GM11168 (cell line): Measurements from ENCODE around the gene GRAMD2B.
"Not testable (repeated sequence)": the region's sequence is repeated elsewhere in the genome, so short reads cannot be mapped to it uniquely, and the experiment has no call there.

ENCODE experiments used
- in situ Hi-C: fragments of 300-500 bp; cut with MboI; formaldehyde crosslinking; loops from one replicate; pipeline ENCODE4 v1.12.0; 2022; ENCODE audit warnings: low sequenced_read_pairs; ENCODE audit not compliant: unreplicated experiment

GRAMD2B gene

DNA sequence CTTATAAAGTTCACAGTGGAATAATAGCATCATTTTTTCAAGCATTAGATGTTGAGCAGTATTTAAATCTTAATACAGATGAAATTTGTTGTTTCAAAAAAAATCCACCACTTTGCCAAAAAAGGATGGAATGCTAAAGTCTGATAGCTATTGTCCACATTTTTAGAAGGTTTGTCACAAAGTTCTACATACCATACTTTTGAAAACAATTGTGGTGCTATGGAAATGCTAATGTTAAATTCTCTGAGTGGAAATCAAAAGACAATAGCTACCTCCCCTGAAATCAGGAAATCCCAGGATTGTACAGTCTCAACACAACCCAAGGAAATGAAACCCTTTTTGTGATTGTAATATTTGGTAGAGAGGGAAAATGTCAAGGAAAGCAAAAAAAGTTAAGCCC, 19.3 kb upstream of the GRAMD2B start:
- in situ Hi-C loops = no loop called here

DNA sequence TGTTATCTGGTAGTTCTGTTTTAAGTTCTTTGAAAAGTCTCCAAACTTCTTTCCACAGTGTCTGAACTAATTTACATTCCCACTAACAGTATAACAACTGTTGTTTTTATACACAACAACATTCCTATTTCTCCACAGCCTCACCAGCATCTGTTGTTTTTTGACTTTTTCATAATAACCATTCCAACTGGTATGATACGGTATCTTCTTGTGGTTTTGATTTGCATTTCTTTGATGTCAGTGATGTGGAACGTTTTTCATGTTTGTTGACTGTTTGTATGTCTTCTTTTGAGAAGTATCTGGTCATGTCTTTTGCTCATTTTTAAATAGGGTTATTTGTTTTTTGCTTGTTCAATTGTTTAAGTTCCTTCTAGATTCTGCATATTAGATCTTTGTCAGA, 12.6 kb upstream of the GRAMD2B start:
- in situ Hi-C loops = no loop called here

DNA sequence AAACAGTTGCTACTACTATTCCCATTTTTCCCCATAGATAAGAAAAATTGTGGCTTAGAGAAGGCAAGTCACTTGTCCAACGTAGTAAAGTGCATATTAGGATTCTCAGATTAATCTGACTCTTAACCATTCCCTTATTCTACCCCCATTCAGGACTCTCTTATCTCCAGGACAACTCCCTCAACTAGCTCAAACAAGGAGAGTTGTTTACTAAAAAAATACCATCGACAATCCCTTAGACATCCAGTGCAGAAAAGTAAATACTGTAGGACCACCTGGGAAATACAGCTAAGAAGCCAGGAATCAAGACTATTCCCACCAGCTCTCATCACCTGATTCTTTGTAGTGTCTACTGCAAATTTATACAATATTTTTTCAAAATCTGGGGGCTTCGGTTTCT, 9.4 kb upstream of the GRAMD2B start:
- in situ Hi-C loops = no loop called here

DNA sequence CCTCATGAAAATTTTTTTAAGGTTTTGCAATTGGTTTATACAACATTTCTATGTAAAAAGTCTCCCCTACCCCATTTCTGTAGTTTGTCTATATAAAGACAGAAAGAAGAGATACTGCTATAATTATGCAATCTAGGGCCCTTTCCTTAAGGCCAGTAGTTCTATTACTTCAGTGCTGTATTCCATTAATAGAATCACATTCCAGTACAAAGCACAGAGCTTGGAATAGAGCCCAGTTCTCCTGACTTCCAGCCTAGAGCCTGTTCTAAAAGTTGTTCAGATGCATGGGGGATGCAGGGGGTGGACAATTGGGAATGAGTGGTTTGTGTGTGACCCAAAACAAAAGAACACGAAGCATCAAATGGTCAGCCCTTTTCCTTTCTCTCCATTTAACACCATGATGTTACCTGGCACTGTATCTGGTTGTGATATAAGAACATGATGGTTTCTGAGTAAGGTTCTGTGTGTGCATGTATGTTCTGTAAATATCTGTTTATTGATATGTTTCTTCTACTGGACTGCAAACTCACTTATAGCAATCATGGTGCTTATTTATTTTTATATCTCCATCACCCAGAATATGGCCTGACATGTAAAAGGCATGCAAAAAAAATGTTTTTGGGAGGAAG, 8.2 kb upstream of the GRAMD2B start:
- in situ Hi-C loops = no loop called here

DNA sequence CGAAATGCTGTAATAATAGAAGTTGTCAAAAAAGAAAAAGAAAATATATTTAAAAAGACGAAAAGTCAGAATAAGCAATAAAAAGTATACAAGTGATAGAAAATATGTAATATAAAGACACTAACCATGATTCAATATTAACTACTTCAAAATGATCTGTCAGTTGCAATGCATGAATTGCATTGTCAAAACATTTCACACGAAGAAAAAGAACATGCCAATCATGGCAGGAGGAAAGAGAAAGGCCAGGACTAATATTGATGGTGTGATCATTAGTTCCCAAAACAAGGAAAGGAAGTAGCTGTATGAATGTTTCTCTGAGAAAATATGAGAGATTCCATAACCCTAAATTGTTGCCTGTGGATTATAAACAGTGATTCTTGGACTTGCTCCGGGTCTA, 7.4 kb upstream of the GRAMD2B start:
- in situ Hi-C loops = no loop called here

DNA sequence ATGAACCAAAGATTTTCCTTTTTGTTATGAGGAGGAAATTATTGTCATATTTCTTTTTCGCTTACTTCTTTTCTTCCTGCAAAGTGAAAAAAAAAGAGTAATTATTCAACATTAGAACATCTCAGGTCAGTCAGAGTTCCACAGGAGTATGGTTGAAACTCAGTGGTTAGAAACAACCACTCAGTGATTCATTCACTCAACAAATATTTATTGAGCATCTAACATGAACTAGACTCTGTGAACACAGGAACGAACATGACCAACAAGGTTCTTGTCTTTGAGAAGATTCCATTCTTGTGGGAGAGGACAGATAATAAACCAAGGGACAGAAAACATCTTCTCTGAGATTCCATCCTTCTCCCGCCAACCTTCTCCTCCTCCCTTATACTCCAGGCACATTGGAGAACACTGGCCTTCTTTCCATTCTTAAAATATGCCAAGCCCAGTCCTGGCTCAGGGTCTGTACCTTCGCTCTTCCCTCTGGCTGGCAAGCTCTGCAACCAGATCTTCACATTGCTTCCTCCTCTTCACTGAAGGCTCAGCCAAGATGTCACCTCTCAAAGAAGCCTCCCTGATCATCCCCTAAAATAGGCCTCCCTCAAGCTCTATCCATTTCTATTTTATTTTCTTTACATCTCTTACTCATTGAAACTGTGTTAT, 6.8 kb upstream of the GRAMD2B start:
- in situ Hi-C loops = no loop called here

DNA sequence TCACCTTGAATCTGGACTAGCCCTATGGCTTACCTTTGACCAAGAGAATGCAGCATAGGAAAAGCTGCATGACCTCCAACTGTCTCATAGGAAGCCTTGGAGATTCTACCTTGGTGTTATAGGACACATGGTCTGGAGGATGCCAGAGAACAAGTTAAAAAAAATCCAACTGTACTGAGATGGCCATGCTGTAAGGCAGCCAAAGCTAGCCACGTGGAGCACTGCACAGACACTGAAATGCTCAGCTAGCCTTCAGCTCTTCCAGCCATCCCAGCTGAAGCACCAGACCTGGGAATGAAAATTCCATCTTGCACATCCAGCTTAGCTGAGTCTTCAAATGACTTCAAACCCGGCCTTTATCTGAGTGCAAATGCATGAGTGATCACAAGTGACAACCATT, 6.0 kb upstream of the GRAMD2B start:
- in situ Hi-C loops = no loop called here

DNA sequence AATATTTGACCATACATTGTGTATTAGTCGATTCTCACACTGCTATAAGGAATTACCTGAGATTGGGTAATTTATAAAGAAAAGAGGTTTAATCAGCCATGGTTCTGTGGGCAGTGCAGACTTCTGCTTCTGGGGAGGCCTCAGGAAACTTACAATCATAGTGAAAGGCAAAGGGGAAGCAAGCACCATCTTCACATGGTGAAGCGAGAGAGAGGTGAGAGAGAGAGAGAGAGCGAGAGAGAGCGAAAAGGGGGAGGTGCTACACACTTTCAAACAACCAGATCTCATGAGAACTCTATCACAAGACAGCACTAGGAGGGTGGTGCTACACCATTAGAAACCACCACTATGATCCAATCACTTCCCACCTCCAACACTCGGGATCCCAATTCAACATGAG, 4.1 kb upstream of the GRAMD2B start:
- in situ Hi-C loops = no loop called here

DNA sequence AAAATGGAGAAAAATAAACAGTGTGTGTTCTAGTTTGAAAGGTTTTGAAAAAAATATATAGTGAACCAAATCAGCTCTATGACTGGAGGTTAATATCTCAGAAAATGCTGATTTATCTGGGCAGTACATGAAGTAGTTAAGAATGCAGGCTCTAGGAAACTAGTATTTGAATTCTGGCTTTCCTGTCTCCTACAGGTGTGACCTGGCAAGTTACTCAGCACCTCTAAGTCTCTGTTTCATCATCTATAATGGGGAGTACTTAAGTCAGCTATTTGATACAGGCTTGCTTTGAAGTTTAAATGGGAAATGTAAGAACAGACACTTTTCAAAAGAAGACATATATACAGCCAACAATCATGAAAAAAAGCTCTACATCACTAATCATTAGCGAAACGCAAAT, 5.2 kb downstream of the GRAMD2B start:
- in situ Hi-C loops = no loop called here

DNA sequence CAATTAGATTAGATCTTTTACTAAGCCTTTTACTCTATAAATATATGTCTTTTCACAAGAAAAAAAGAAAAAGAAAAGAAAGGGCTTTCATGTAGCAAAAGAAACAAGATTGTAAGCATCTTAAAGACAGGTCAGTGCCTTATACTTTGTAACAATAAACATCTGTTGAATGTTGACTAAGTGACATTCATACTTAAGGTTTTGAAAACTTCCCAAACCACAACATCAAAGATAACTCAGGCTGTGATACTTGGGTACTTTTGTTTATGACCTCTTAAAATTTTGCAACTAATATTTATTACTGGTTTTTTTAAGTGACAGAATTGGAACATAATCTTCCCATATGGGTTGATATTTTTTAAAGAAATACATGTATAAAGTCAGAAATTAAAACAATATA, 7.4 kb downstream of the GRAMD2B start:
- in situ Hi-C loops = no loop called here

DNA sequence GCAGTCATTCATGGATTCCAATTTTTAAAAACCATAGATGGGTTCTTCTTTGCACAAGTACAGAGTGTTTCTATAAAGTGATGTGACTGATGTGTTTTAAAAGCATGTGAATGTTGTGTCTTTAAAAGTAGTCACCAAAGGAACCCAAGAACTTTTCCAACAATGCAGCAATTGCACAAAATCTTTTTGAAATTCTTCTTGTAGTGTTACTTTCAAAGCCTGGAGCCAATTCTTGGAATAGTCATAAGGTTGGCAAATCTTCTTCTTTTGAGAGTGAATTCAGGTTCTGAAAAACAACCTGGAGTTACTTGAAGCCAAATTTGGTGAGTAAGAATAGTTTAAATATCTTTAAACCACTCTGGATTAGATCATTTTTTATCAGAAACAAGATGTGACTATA, 10.5 kb downstream of the GRAMD2B start:
- in situ Hi-C loops = no loop called here

DNA sequence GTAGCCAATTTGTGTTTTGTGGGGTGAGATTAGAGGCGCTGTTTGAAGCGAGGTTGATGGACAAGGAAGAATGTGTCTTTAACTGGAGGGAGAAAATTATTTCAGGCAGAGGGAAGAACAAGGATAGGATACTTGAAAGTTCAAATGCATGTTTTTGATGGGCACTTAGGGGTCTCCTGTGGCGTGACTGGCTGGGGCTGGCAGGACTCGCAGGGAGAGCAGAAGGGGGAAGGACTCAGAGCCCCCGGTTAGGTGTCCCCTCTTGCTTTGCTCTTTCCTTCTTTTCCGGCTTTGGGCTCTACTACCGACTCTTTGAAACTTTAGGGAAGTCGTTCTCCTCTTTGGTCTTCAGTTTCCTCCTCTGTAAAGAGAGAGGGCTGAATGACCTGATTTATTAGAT, 12.1 kb downstream of the GRAMD2B start:
- in situ Hi-C loops = no loop called here

DNA sequence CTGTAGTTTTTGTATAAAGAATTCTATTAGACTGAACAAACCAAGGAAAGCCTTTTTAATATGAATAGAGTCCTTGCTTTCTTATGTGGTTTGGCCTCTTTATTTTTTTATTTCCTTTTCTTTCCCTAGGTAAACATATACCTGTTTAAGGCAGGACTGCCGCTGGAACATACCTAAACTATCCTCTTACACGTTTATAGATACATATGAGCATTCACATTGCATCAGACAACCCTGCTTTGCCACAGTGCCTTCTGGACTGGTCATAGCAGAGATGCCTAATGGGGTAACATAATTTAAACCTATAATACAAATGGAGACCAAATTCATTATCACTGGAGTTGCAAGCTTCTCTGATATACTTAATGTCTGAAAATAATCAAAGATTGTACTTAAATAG, 12.5 kb downstream of the GRAMD2B start:
- in situ Hi-C loops = no loop called here

DNA sequence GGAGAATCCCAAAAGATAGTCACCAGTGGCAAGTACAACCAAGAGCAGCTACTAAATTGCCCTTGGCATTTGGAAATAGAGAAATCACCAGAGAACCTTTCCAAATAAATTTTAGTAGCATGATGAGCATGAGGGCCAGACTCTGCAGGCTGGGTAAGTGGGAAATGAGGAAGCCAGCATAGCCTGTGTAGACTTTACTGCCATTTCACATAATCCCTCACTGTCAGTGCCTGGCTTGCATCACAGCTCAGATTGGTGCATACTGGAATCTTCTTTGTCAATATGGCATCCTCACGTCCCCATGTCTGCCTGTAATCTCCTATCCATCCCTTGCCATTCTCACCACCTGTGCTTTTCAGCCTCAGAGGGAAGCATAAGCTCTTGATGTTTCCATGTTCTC, 14.5 kb downstream of the GRAMD2B start:
- in situ Hi-C loops = no loop called here

DNA sequence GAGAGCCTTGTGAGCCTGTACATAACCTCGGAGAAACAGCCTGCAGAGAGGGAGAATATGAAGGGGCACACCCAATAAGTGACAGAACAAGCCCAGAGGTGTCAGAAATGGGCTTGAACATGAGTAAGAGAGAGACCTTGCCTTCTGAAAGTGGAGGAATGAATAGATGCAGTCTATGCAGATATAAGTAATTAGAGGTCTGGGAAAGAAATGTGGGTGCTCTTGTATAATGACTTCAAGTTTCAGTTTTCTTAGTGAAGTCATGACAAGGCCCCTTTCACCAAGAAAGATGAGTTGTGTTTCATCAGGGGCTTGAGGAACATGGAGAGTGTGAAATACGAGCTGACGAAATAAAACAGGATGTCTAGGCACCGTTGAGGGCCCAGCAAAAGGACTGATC, 15.1 kb downstream of the GRAMD2B start:
- in situ Hi-C loops = no loop called here

DNA sequence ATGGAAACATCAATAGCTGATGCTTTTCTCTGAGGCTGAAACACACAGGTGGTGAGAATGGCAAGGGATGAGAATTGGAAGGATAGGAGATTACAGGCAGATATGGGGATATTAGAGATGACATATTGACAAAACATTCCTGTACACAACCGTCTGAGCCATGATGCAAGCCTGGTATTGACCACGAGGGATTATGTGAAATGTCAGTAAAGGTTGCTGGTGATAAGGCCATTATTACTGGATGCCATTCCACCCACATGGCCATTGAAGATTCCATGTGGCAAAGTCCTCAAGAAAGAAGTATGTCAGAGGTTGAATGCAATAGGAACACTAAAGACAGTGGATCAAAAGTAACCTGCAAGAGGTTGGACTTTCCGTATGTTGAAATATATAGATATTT, 15.7 kb downstream of the GRAMD2B start:
- in situ Hi-C loops = no loop called here

DNA sequence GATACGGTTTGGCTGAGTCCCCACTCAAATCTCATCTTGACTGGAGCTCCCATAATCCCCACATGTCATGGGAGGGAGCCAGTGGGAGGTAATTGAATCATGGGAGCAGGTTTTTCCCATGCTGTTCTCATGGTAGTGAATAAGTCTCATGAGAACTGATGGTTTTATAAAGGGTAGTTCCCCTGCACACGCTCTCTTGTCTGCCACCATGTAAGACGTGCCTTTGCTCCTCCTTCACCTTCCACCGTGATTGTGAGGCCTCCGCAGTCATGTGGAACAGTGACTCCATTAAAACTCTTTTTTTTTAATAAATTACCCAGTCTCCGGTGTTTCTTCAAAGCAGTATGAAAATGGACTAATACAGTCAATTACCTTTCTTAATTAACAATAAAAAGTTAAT, 16.5 kb downstream of the GRAMD2B start:
- in situ Hi-C loops = not testable (repeated sequence)

DNA sequence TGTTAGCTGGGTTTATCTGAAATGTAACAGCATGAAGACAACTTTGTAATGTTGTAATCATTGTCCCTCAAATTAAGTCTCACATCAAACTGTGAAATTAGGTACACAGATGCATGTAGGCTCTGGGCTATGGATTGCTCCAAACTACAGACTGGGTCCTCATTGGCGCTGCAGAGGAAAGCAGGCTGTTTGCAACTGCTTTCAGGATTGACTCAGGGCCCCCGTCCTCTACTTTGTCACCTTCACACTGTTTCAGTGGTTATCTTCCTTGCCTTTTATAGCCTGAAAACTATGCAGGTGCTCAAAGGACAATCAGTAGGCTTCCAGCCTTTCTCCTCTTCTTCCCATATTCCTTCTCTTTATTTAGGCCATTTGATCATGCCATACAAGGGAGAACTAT, 18.0 kb downstream of the GRAMD2B start:
- in situ Hi-C loops = no loop called here

DNA sequence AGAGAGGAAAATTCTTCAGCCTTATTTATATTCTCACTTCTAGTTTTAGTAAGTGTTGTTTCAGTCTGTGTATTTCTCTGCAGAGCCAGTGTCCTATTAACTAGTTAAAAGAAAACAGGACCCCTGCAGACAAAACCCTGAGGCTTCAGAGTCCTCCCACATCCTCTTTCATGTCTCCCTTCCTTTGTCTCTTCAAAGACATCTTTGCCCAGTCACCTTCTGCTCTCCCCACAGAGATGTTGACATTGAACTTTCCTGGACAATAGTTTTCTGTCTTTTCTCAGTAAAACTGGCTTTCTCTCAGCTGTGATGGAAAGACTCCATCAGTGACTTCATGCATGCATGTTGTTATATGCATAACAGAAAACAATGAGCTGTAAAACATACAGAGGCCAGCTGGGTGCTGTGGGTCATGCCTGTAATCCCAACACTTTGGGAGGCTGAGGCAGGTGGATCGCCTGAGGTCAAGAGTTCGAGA, 20.2 kb downstream of the GRAMD2B start:
- in situ Hi-C loops = no loop called here

DNA sequence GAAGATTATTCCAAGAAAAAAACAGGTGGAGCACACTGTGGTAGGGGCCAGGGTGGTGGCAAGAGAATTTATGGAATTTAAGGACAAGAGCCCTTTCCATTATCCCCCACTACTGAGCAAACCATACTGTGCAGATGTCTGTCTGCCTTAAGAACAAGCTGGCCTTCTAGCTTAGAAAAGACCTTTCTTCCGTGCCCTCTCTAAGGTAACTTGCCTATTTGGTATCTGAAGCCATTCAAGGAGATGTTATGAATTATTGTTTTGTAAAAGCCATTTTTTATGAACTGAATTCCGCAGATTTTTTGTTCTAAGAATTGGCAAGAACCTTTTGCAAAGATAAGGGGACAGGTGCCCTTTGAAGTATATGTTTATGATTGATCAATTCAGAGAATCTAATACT, 20.9 kb downstream of the GRAMD2B start:
- in situ Hi-C loops = no loop called here

DNA sequence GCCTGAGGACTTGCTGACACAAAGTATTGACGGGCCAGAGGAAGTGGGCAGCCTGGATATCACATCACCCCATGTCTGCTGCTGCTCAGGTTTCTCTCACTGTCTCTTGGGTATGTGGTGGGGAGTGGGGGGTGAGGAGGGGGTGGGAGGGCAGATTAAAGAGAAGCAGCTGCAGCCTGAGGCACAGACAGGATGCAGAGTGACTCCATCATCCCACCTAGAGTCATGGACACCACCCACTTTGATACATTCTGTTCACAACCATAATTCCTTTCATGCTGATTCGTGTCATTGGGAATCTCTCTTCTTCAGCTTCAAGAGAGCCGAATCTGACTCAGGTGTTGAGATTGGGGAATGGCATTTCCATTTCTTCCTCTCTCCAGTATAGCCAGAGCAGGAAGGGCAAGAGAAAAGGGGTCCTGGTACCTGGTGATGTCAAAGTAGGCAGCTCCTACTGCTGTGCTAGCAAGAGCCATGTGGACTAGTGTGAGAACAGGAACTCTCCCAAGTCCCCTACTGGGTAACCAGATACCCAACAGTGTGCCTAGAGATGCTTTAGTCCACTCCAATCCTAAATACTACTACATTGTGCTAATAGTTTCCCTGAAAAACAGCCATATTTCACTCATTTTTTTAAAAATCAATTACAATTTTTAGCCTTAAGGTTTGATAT, 22.4 kb downstream of the GRAMD2B start:
- in situ Hi-C loops = no loop called here
